Choroid plexus epithelial cell (primary cell): ENCODE measurements around the gene PDK1.

Experiments used
- DNase-seq: peaks from one replicate; pipeline ENCODE4 v3.0.0-alpha.2; 2010; ENCODE audit warnings: low read depth
- H3K4me3 ChIP-seq: 2 replicates; pipeline ENCODE4 v1.5.1; 2011; ENCODE audit warnings: low read depth, mild to moderate bottlenecking, control low read depth, low read length, moderate library complexity
- TF ChIP-seq, protein P1 (sequence below): conservative IDR thresholded peaks from 2 replicates; pipeline ENCODE4 v1.5.1; 2011; ENCODE audit warnings: low read depth, mild to moderate bottlenecking, control low read depth, inconsistent platforms, low read length, moderate library complexity

Gene PDK1

DNA sequence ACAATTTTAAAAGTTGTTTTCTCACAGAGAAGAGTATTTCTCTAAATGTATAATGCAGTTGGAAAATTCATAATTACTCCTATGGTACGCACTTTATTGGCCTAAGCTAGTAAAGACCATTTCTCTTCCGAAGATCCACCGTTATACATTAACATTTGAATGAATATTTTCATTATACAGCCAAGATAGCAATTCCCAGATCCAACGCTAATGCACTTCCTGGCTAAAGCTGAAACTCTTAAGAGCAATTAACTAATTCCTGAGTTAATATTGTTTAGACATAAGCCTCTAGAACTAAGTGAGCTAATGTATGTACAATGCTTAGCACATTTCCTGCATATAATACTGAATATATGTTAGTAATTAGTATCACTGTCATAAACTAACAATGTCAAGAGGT, 56.2 kb downstream of the PDK1 start:
- no peak for DNase-seq
- no peak overlapping the region for H3K4me3 ChIP-seq
- TF ChIP-seq, protein P1, sequence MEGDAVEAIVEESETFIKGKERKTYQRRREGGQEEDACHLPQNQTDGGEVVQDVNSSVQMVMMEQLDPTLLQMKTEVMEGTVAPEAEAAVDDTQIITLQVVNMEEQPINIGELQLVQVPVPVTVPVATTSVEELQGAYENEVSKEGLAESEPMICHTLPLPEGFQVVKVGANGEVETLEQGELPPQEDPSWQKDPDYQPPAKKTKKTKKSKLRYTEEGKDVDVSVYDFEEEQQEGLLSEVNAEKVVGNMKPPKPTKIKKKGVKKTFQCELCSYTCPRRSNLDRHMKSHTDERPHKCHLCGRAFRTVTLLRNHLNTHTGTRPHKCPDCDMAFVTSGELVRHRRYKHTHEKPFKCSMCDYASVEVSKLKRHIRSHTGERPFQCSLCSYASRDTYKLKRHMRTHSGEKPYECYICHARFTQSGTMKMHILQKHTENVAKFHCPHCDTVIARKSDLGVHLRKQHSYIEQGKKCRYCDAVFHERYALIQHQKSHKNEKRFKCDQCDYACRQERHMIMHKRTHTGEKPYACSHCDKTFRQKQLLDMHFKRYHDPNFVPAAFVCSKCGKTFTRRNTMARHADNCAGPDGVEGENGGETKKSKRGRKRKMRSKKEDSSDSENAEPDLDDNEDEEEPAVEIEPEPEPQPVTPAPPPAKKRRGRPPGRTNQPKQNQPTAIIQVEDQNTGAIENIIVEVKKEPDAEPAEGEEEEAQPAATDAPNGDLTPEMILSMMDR = no peak

DNA sequence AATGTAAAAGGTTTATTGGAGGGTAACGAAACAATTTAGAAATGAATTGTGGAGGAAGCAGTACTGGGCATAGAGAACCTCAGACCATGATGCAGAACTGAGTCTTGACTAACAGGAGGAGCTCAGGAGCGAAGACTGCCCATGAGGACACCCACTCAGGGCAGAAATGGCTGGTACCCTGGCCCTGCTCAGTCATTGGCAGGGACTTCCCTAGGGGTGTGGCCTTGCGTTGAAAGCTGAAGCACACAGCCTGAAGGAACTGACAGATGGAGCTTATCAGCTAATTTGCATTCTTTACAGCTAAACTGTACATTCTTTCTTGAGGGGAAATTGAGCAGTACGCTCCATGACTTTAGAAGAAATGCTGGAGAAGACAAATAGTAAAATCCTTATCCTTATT, 57.1 kb downstream of the PDK1 start:
- DNase-seq = peak; percentile 68
- TF ChIP-seq, protein P1 = no peak
- no peak overlapping the region for H3K4me3 ChIP-seq

- peak; percentile 21 for DNase-seq
- no peak overlapping the region for H3K4me3 ChIP-seq
- TF ChIP-seq, protein P1 = peak; percentile 40
Observed at GRCh38 chr2:172613615-172614231, 57.8 kb downstream of the PDK1 start.

DNA sequence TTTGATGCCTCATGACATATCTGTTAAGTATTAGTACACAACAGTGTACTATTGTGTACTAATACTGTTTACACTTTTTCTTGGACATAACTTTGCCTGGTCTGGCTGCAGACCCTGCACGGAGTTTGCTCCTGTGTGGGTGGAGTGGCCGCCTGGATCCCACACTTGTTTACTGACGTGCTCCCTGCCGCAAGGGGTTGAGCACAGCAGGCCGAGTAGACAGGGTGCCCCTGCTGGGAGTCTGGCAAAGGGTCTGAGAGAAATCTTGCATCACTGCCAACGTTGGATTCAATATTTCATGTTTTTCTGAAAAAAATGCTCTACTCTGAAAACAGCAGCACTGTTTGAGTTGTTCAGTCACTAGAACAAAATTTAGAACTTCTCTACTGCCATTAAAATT, 59.0 kb downstream of the PDK1 start:
- H3K4me3 ChIP-seq = no peak overlapping the region
- peak; percentile 96 for DNase-seq
- TF ChIP-seq, protein P1 = peak; percentile 27

DNA sequence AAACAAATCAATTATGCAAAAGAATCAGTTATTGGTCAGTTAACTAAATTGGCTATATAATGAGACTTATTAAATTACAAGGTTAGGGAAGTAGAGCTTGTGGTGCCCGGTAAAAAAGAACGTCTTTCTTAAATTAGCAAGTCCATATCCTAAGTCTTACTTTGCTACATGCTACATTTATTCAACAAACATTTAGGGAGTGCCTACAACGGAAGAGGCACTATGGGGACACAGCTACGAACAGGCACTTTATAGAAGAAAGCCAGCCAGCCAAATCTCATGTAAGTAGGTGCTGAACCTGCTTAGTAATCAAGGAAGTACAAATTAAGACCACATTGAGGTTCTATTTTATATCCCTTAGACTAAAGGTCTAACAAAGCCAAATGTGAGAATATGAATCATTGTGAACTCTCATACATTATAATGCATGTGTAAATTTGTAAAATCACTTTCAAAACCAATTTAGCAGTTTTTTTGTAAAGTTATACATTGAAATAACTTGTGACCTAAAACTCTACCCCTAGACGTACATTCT, 59.9 kb downstream of the PDK1 start:
- no peak for DNase-seq
- TF ChIP-seq, protein P1 = no peak
- no peak overlapping the region for H3K4me3 ChIP-seq

GRCh38 chr2:172617115-172617514, 61.2 kb downstream of the PDK1 start:
- H3K4me3 ChIP-seq = no peak overlapping the region
- TF ChIP-seq, protein P1 = no peak
- no peak for DNase-seq

DNA sequence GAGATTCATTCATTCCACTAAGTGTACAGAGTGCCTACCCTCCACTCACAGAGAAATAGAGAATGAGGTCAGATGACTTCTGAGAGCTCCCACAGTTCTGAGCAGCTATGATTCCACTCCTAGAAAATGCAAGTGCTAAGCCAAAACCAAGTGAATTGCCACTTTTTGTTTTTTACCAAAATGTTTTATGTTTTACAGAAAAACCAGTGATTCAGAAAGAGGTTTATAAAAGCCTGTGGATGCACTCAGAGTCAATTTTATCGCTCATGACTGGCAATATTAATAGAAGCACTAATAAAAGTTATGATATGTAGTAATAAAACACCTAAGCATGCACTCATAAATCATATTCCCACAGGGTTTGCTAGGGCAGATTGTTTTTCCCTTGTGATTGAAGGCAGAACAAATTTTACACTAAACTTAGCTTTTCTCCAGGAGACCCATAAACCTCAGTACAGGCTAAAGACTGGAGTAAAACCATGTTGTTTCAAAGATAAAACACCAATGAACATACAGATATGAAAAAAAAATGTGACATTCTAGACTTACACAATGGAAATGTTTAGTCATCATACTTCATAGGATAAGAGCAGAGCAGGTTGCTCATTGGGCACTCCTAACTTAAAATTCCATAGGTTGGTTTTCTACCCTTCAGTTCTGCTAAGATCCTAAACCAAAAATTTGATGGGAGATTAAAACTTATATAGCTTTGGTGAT, 67.5 kb downstream of the PDK1 start:
- no peak overlapping the region for H3K4me3 ChIP-seq
- TF ChIP-seq, protein P1 = no peak
- peak; percentile 91 for DNase-seq
